SU-DHL-6 (cell line): Measurements from ENCODE around the gene KRTAP12-3.

Experiments
- H2AFZ ChIP-seq: fragments of 200-600 bp; sonication (generic); 2 replicates; pipeline ENCODE4 v1.6.1; 2014; ENCODE audit warnings: low read depth, mild to moderate bottlenecking, moderate library complexity, mixed read lengths, antibody characterized with exemption, low read length; ENCODE audit not compliant: severe bottlenecking
- H3F3A ChIP-seq: fragments of 200-600 bp; shearing (Covaris generic); 2 replicates; pipeline ENCODE4 v1.6.0; 2016; ENCODE audit warnings: antibody characterized with exemption, mild to moderate bottlenecking; ENCODE audit not compliant: insufficient read depth
- H3K27ac ChIP-seq: fragments of 200-600 bp; sonication (generic); 2 replicates; pipeline ENCODE4 v1.5.1; 2016; ENCODE audit warnings: low read depth, mild to moderate bottlenecking, low read length, moderate library complexity, mixed read lengths
- H3K27me3 ChIP-seq: fragments of 200-600 bp; sonication (generic), shearing (Covaris generic); 2 replicates; pipeline ENCODE4 v1.6.0; 2014; ENCODE audit warnings: mild to moderate bottlenecking, low read length
- H3K36me3 ChIP-seq: fragments of 200-600 bp; sonication (generic); 2 replicates; pipeline ENCODE4 v1.6.1; 2014; ENCODE audit warnings: mild to moderate bottlenecking, low read length, mixed read lengths
- H3K4me2 ChIP-seq: fragments of 300-600, 200-600 bp; shearing (Covaris generic), sonication (generic); 2 replicates; pipeline ENCODE4 v1.6.0; 2014; ENCODE audit warnings: low read length, low read depth, mild to moderate bottlenecking; ENCODE audit not compliant: poor library complexity, severe bottlenecking
- H3K4me3 ChIP-seq: fragments of 200-600 bp; sonication (generic); 2 replicates; pipeline ENCODE4 v1.5.1; 2014; ENCODE audit warnings: antibody characterized with exemption, low read length, mild to moderate bottlenecking, mixed read lengths; ENCODE audit not compliant: insufficient read depth, poor library complexity, severe bottlenecking
- H3K79me2 ChIP-seq: fragments of 200-600 bp; sonication (generic); 2 replicates; pipeline ENCODE4 v1.6.1; 2014; ENCODE audit warnings: mild to moderate bottlenecking, low read length, moderate library complexity; ENCODE audit not compliant: insufficient read depth
- H3K9ac ChIP-seq: fragments of 200-600 bp; sonication (generic); 2 replicates; pipeline ENCODE4 v1.7.0; 2014; ENCODE audit warnings: mild to moderate bottlenecking, low read length
- H3K9me2 ChIP-seq: fragments of 200-600 bp; sonication (generic); replicated peaks from 2 replicates; pipeline ENCODE4 v1.6.1; 2014; ENCODE audit warnings: low read length; ENCODE audit not compliant: insufficient read depth
- H3K9me3 ChIP-seq: fragments of 200-600 bp; sonication (generic); 2 replicates; pipeline ENCODE4 v1.6.1; 2014; ENCODE audit warnings: low read length, mixed read lengths; ENCODE audit not compliant: insufficient read depth
- H4K20me1 ChIP-seq: fragments of 200-600 bp; sonication (generic); 2 replicates; pipeline ENCODE4 v1.6.1; 2014; ENCODE audit warnings: low read depth, mild to moderate bottlenecking, antibody characterized with exemption, low read length, moderate library complexity, mixed read lengths
- CTCF ChIP-seq: fragments of 200-600 bp; sonication (generic); IDR thresholded peaks from one replicate; pipeline ENCODE4 v1.5.1; 2017; ENCODE audit warnings: antibody characterized with exemption, mild to moderate bottlenecking, low read length, moderate library complexity; ENCODE audit not compliant: insufficient read depth, poor library complexity, severe bottlenecking
- EZH2phosphoT487 ChIP-seq: fragments of 200-600 bp; sonication (generic), shearing (Covaris generic); conservative IDR thresholded peaks from 2 replicates; pipeline ENCODE4 v1.6.1; 2018; ENCODE audit warnings: mild to moderate bottlenecking, antibody characterized with exemption, low read length, moderate library complexity, mixed read lengths

KRTAP12-3 gene

GRCh38 chr21:44612029-44612486 is 45.7 kb upstream of the KRTAP12-3 start, which contains the start of gene KRTAP10-8:
KRTAP10-8 (plus strand) TSS chr21:44612079; CDS start chr21:44612101, 22 bp downstream.
- Histone ChIP-seq H2AFZ (no peak within 1 kb of the TSS), H3F3A (no peaks in the 10 kb centered on the region), H3K4me3 (no peak within 1 kb of the TSS), H3K27ac (no peak within 1 kb of the TSS), H3K36me3 (no peaks in the 10 kb centered on the region), H3K9me2 (no peaks in the 10 kb centered on the region), H3K27me3 (no peaks in the 10 kb centered on the region), H3K9me3 (no peaks in the 10 kb centered on the region), H3K79me2 (no peaks in the 10 kb centered on the region), H3K9ac (no peak within 1 kb of the TSS), H3K4me2 (no peak within 1 kb of the TSS), H4K20me1 (no peaks in the 10 kb centered on the region)
- no peak for TF ChIP-seq CTCF
- no peak for TF ChIP-seq EZH2phosphoT487

- H3K9ac ChIP-seq, result no peak overlapping the region
These were observed 45.0 kb upstream of the KRTAP12-3 start for GRCh38 chr21:44612669-44613229.

GRCh38 chr21:44613386-44614155 is 44.2 kb upstream of the KRTAP12-3 start:
- H3K9me2 ChIP-seq, result no peaks in the 10 kb centered on the region
- no peak overlapping the region for H3K4me3 ChIP-seq
- no peaks in the 10 kb centered on the region for H3K9me3 ChIP-seq
- no peaks in the 10 kb centered on the region for H3K27me3 ChIP-seq
- H3K4me2 ChIP-seq, result no peak overlapping the region
- H3K27ac ChIP-seq, result no peak overlapping the region
- H3K9ac ChIP-seq, result no peak overlapping the region
- H3K79me2 ChIP-seq, result no peaks in the 10 kb centered on the region
- H3F3A ChIP-seq, result no peaks in the 10 kb centered on the region
- no peaks in the 10 kb centered on the region for H3K36me3 ChIP-seq
- H4K20me1 ChIP-seq, result no peaks in the 10 kb centered on the region
- H2AFZ ChIP-seq, result no peak overlapping the region
- no peak for TF ChIP-seq CTCF
- TF ChIP-seq EZH2phosphoT487, result no peak

More at GRCh38 chr21:44612669-44613229, 45.0 kb upstream of the KRTAP12-3 start:
- TF ChIP-seq EZH2phosphoT487, result no peak
- TF ChIP-seq CTCF, result no peak
- Histone ChIP-seq H3K4me3 (no peak overlapping the region), H3K27ac (no peak overlapping the region), H3K9me2 (no peaks in the 10 kb centered on the region), H2AFZ (no peak overlapping the region), H3K79me2 (no peaks in the 10 kb centered on the region), H4K20me1 (no peaks in the 10 kb centered on the region), H3F3A (no peaks in the 10 kb centered on the region), H3K9me3 (no peaks in the 10 kb centered on the region), H3K27me3 (no peaks in the 10 kb centered on the region), H3K36me3 (no peaks in the 10 kb centered on the region), H3K4me2 (no peak overlapping the region)
